ENCODE results near the gene CNIH3.

The CNIH3 gene

DNA sequence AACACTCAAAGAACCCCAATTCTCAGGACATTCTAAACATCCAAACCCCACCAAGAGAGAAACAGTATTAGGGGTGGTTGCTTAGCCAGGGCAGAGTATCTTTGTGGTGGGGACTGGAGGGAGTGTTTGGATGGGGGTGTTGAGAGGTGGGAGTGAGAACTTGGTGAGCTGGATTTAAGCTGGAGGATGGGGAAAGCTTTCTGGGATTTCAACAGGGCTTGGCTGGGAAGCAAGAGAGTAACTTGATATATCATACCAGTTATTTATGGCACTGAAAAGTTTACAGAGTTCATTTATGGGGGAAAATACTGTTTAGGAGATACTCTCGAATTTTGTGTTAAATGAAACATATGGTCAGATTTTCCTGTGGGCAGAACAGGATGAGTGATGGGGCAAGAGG is 6.8 kb upstream of the CNIH3 start:
- peaks cover 10% of the 10 kb centered on the region for H3K9me3 Mint-ChIP-seq
- peaks cover 33% of the 10 kb centered on the region for H3K4me1 Mint-ChIP-seq
- peak overlapping the region; percentile 45 to 84 (median 65) for H3K27ac Mint-ChIP-seq
- TF ChIP-seq, protein P1, sequence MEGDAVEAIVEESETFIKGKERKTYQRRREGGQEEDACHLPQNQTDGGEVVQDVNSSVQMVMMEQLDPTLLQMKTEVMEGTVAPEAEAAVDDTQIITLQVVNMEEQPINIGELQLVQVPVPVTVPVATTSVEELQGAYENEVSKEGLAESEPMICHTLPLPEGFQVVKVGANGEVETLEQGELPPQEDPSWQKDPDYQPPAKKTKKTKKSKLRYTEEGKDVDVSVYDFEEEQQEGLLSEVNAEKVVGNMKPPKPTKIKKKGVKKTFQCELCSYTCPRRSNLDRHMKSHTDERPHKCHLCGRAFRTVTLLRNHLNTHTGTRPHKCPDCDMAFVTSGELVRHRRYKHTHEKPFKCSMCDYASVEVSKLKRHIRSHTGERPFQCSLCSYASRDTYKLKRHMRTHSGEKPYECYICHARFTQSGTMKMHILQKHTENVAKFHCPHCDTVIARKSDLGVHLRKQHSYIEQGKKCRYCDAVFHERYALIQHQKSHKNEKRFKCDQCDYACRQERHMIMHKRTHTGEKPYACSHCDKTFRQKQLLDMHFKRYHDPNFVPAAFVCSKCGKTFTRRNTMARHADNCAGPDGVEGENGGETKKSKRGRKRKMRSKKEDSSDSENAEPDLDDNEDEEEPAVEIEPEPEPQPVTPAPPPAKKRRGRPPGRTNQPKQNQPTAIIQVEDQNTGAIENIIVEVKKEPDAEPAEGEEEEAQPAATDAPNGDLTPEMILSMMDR (IDR thresholded peaks at IDR 0.05; ENCODE audit: unreplicated experiment in 3 of 3) = no peak
- peak overlapping the region in 1 of 3 experiments; percentile 29 for H3K4me3 Mint-ChIP-seq
- peaks cover 26% of the 10 kb centered on the region for H3K27me3 Mint-ChIP-seq (ENCODE audit: low read depth)
- H3K36me3 Mint-ChIP-seq (ENCODE audit: low read depth) = no peaks in the 10 kb centered on the region

DNA sequence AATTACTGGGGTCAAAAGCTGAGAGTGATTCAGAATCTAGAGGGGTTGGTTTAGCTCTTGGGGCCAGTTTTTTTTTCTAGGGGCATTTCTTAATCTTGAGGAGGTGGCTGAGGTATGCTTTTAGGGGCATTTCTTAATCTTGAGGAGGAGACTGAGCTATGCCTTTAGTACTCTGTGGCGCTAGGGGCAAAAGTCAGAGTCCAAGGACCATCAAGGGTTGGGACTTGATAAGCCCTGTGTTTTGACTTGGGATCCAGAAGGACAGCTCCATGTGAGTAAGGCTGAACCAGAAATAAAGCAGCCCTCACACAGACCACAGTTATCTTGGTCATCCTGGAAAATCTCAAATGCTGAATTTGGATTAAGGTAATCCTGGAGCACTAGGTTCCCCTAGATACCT is 3.9 kb upstream of the CNIH3 start:
- H3K27me3 Mint-ChIP-seq (ENCODE audit: low read depth) = peaks cover 52% of the 10 kb centered on the region
- H3K27ac Mint-ChIP-seq = no peak overlapping the region
- no peaks in the 10 kb centered on the region for H3K9me3 Mint-ChIP-seq
- no peaks in the 10 kb centered on the region for H3K36me3 Mint-ChIP-seq (ENCODE audit: low read depth)
- H3K4me3 Mint-ChIP-seq = peak overlapping the region in 1 of 3 experiments; percentile 44
- peaks cover 40% of the 10 kb centered on the region for H3K4me1 Mint-ChIP-seq
- TF ChIP-seq, protein P1 (IDR thresholded peaks at IDR 0.05; ENCODE audit: unreplicated experiment in 3 of 3) = no peak

DNA sequence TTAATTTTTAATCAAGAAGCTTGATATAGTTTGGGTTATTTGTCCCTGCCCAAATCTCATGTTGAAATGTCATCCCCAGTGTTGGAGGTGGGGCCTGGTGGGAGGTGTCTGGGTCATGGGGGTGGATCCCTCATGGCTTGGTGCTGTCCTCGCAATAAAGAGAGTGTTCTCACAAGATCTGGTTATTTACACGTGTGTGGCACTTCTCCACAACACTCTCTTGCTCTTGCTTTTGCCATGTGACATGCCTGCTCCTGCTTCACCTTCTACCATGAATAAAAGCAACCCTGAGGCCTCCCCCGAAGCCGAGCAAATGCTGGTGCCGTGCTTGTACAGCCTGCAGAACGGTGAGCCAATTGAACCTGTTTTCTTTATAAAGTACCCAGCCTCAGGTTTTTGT is 2.6 kb upstream of the CNIH3 start:
- Mint-ChIP-seq H3K27me3 (ENCODE audit: low read depth) (peaks cover 64% of the 10 kb centered on the region), H3K36me3 (ENCODE audit: low read depth) (no peaks in the 10 kb centered on the region), H3K9me3 (no peaks in the 10 kb centered on the region), H3K27ac (no peak overlapping the region), H3K4me3 (no peak overlapping the region), H3K4me1 (peaks cover 38% of the 10 kb centered on the region)
- TF ChIP-seq, protein P1 (IDR thresholded peaks at IDR 0.05; ENCODE audit: unreplicated experiment in 3 of 3) = no peak

DNA sequence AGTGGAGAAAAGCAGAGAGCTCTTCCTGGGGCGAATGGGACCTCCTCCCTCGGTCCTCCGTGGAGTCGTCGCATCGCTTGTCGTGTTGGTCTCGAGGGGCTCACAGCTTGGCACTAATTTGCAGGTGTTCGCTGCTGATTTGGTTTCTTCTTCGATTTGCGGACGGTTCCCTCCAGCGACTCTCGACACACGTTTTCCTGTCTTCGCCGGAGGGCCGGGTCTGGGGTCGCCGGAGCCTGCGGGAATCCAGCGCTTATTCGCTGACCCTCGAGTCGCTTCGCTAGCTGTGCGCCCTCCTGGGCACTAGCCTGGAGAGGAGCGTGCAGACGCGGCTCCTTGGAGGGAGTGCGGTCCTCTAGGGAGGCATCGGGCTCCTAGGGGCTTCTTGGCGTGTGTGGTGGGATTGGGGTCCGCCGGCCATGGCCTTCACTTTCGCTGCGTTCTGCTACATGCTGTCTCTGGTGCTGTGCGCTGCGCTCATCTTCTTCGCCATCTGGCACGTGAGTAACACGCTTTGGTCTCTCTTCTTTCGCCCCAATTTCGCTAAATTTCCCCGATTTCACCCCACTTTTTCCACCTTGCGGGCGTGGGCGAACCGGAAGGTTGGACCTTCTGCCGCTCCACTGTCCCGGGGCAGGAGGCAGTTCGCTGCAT is 766 bp downstream of the CNIH3 start:
- Mint-ChIP-seq H3K4me1 (peaks cover 25% of the 10 kb centered on the region), H3K36me3 (ENCODE audit: low read depth) (no peaks in the 10 kb centered on the region), H3K27me3 (ENCODE audit: low read depth) (peaks cover 86% of the 10 kb centered on the region), H3K4me3 (peak overlapping the region; percentile 81 to 85 (median 81)), H3K9me3 (peaks cover 3% of the 10 kb centered on the region), H3K27ac (no peak overlapping the region)
- TF ChIP-seq, protein P1 (IDR thresholded peaks at IDR 0.05; ENCODE audit: unreplicated experiment in 3 of 3) = no peak

DNA sequence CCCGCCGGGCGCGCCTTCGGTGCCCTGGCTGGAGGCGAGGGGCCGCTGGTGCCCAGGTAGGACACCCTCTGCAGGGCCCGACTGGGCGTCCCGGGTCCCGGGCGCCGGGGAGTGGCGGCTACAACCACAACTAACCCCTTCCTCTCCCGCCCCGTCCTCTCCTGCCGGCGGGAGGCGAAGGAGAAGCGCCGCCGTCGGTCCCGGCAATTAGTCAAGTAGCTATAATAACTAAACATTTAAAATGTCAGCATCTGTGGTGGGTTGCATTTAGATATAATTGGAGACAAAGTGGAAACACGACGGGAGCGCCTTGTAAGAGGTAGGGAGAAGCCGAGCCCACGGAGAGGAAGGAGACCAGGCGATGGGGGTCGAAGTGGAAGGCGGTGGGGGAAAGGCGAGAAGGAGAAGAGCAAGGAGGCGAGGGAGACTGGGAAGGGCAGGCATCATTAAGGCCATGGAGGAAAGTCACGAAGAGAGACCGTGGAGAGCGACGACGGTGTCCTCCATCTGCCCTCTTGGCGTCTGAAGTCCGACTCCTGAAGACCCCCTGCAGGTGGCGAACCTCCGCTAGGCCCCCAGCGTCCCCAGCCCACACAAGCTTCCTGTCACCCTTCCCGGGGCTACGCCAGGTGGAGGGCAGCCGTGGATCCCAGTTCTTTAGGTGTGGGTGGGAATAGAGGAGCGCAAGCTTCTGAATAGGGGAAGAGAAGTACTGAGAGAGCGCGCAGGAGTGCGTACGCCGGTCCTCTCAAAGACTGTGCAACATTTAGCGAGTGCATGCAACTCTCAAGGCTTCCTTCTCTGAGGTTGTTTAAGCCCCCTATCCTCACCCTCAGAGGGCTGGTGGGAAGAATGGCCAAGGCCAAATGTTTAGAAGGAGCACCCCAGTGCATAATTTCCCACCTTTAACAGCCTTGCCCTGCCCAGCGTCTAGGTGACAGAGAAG is 1.6 kb downstream of the CNIH3 start:
- TF ChIP-seq, protein P1 (IDR thresholded peaks at IDR 0.05; ENCODE audit: unreplicated experiment in 3 of 3) = no peak
- no peak overlapping the region for H3K27ac Mint-ChIP-seq
- H3K9me3 Mint-ChIP-seq = peaks cover 4% of the 10 kb centered on the region
- H3K4me1 Mint-ChIP-seq = peaks cover 25% of the 10 kb centered on the region
- H3K36me3 Mint-ChIP-seq (ENCODE audit: low read depth) = no peaks in the 10 kb centered on the region
- H3K27me3 Mint-ChIP-seq (ENCODE audit: low read depth) = peaks cover 88% of the 10 kb centered on the region
- peak overlapping the region; percentile 81 to 85 (median 81) for H3K4me3 Mint-ChIP-seq

Data from nephron (organoid).